K562 (cell line): ENCODE data around the gene SNX9. TPM values are rescaled to one million over a fixed set of nuclear protein-coding genes. Genes with fewer than 3 reads are reported as not detected.

Experiments used
- NCOA4 ChIP-seq: fragments of 450-650 bp; IDR thresholded peaks from 2 replicates; pipeline ENCODE4 v1.6.1; 2018; ENCODE audit warnings: mild to moderate bottlenecking; ENCODE audit not compliant: partially characterized antibody
- POLR2AphosphoS2 ChIP-seq: IDR thresholded peaks from 2 replicates; pipeline ENCODE4 v1.6.1; 2012; ENCODE audit warnings: low read length, improper control_type of control experiment
- SOX6 ChIP-seq: fragments of 450-650 bp; IDR thresholded peaks from 2 replicates; pipeline ENCODE4 v1.6.1; 2014; ENCODE audit warnings: mild to moderate bottlenecking
- ZNF445 ChIP-seq: fragments of 250-450 bp; sonication (Bioruptor Pico); IDR thresholded peaks from 2 replicates; pipeline ENCODE4 v1.4.0; 2020; ENCODE audit warnings: low read depth, mild to moderate bottlenecking, moderate library complexity
- ZNF518B ChIP-seq: fragments of 250-450 bp; sonication (Bioruptor Pico); IDR thresholded peaks from 2 replicates; pipeline ENCODE4 v1.5.0; 2021; ENCODE audit warnings: mild to moderate bottlenecking, moderate library complexity
- polyA plus RNA-seq, 8 experiments: library from polyadenylated mRNA; depleted of rRNA in 4 of 8; stranded (reverse) in 5 of 8; unstranded in 3 of 8; fragments of >200 nt; fragmentation: Nextera tagmentation in 2 of 8; fragmentation: Illumina TruSeq in 1 of 8; extraction: Ambion mirVana in 2 of 8; extraction: Trizol in 1 of 8; gene quantifications; 2 replicates each; pipeline versions ENCODE4 v1.2.1 to v1.2.3, GENCODE V29; 2011 to 2014; ENCODE audit warnings: inconsistent platforms in 1 of 8, missing spikeins in 1 of 8
- total RNA-seq, 7 experiments: library from RNA; depleted of rRNA in 6 of 7; stranded (reverse); fragments of >200 nt in 6 of 7; fragmentation: Illumina TruSeq in 2 of 7; extraction: Trizol in 2 of 7; gene quantifications; 2 replicates each; pipeline versions ENCODE4 v1.2.1 to v1.2.3, GENCODE V29; 2011 to 2021; ENCODE audit warnings: low replicate concordance in 1 of 7
- TF ChIP-seq, protein P1 (sequence below): fragments of 250-450 bp; sonication (Bioruptor Pico); IDR thresholded peaks from 2 replicates; pipeline ENCODE4 v1.9.0; 2021; ENCODE audit warnings: mild to moderate bottlenecking, inconsistent platforms
- TF ChIP-seq, protein P2 (sequence below): fragments of 450-650 bp; formaldehyde crosslinking; IDR thresholded peaks from 2 replicates; pipeline ENCODE4 v1.4.0; 2020; ENCODE audit warnings: mild to moderate bottlenecking, moderate library complexity

SNX9 gene
- total and polyA plus RNA-seq, 9 of the 15 experiments (the other 6 are each of a cell fraction or from before 2014, with no cell fraction given) = 6.0 to 81.7 (median 57.1) TPM

DNA sequence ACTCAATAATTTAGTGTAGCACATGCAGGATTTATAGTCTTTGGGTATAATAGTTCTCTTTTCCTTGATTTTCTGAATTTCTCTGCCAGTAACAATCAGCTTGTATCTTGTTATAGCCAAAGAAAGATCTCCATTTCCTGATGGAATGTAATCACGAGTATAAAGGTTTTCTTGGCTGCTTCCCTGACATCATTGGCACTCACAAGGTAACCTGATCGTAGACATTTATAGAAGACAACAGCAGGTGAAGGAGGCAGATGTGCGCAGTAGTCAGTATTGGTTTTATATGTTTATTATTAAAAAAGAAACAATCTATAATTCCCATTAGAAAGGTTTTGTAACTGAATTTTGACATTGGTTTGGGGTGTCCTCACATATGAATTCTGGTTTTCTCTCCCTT lies 114.3 kb downstream of the SNX9 start (continued):
- TF ChIP-seq NCOA4 (no peak), SOX6 (no peak), POLR2AphosphoS2 (no peak), ZNF518B (CRISPR knock-in tag) (no peak), ZNF445 (no peak)
- TF ChIP-seq, protein P1, sequence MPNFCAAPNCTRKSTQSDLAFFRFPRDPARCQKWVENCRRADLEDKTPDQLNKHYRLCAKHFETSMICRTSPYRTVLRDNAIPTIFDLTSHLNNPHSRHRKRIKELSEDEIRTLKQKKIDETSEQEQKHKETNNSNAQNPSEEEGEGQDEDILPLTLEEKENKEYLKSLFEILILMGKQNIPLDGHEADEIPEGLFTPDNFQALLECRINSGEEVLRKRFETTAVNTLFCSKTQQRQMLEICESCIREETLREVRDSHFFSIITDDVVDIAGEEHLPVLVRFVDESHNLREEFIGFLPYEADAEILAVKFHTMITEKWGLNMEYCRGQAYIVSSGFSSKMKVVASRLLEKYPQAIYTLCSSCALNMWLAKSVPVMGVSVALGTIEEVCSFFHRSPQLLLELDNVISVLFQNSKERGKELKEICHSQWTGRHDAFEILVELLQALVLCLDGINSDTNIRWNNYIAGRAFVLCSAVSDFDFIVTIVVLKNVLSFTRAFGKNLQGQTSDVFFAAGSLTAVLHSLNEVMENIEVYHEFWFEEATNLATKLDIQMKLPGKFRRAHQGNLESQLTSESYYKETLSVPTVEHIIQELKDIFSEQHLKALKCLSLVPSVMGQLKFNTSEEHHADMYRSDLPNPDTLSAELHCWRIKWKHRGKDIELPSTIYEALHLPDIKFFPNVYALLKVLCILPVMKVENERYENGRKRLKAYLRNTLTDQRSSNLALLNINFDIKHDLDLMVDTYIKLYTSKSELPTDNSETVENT = no peak
- TF ChIP-seq, protein P2, sequence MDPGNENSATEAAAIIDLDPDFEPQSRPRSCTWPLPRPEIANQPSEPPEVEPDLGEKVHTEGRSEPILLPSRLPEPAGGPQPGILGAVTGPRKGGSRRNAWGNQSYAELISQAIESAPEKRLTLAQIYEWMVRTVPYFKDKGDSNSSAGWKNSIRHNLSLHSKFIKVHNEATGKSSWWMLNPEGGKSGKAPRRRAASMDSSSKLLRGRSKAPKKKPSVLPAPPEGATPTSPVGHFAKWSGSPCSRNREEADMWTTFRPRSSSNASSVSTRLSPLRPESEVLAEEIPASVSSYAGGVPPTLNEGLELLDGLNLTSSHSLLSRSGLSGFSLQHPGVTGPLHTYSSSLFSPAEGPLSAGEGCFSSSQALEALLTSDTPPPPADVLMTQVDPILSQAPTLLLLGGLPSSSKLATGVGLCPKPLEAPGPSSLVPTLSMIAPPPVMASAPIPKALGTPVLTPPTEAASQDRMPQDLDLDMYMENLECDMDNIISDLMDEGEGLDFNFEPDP (CRISPR knock-in tag) = no peak
